SU-DHL-6 (cell line): ENCODE measurements around the gene LPCAT3.

ENCODE experiments used
- CTCF ChIP-seq: fragments of 200-600 bp; sonication (generic); IDR thresholded peaks from one replicate; pipeline ENCODE4 v1.5.1; 2017; ENCODE audit warnings: antibody characterized with exemption, mild to moderate bottlenecking, low read length, moderate library complexity; ENCODE audit not compliant: insufficient read depth, poor library complexity, severe bottlenecking
- EZH2phosphoT487 ChIP-seq: fragments of 200-600 bp; sonication (generic), shearing (Covaris generic); conservative IDR thresholded peaks from 2 replicates; pipeline ENCODE4 v1.6.1; 2018; ENCODE audit warnings: mild to moderate bottlenecking, antibody characterized with exemption, low read length, moderate library complexity, mixed read lengths

GRCh38 chr12:7059780-7060179, 41.5 kb upstream of the LPCAT3 start:
- TF ChIP-seq CTCF = no peak
- TF ChIP-seq EZH2phosphoT487 = no peak
